Measurements from ENCODE around the gene UBA3. TPM values are rescaled to one million over a fixed set of nuclear protein-coding genes. Genes with fewer than 3 reads are reported as not detected.

UBA3 gene
- total and polyA plus RNA-seq, 10 of the 15 experiments (the other 5 are each of a cell fraction or from before 2014, with no cell fraction given) = 72.9 to 131 (median 102) TPM

- DNase-seq (ENCODE audit: low read depth, low spot score) (no peak), FAIRE-seq (no peak), ATAC-seq (no peak)
- Histone ChIP-seq H4K20me1 (ENCODE audit: control insufficient read depth, insufficient read depth) (peaks cover 4% of the 10 kb centered on the region; the same call in 1 of the 2 replicates), H3K36me3 (ENCODE audit: control insufficient read depth in 2 of 2, insufficient read depth in 2 of 2, low read length in 1 of 2) (peaks cover 4 to 27% of the 10 kb centered on the region in 2 experiments), H3K4me2 (ENCODE audit: control insufficient read depth, insufficient read depth) (no peak overlapping the region), H3K4me1 (ENCODE audit: control insufficient read depth, insufficient read depth, low read length) (no peaks in the 10 kb centered on the region), H3K27me3 (replicated peaks in 1 of 2; ENCODE audit: control insufficient read depth in 2 of 2, insufficient read depth in 2 of 2, low read length in 1 of 2) (no peaks in the 10 kb centered on the region), H3K4me3 (no peak overlapping the region), H3K9me3 (replicated peaks; ENCODE audit: control insufficient read depth, insufficient read depth, low read length) (no peaks in the 10 kb centered on the region), H3K79me2 (ENCODE audit: control insufficient read depth, insufficient read depth, low read length) (peaks cover 2% of the 10 kb centered on the region), H3K9ac (ENCODE audit: control insufficient read depth, insufficient read depth, low read length) (no peak overlapping the region), H3K27ac (ENCODE audit: control insufficient read depth, insufficient read depth) (no peak overlapping the region), H2AFZ (ENCODE audit: control insufficient read depth, low read depth, low read length) (no peak overlapping the region)
- TF ChIP-seq RAD51 (IDR thresholded peaks at IDR 0.05) = no peak
- TF ChIP-seq ASH2L (IDR thresholded peaks at IDR 0.05; ENCODE audit: borderline replicate concordance, low read depth) = no peak
- TF ChIP-seq E4F1 (IDR thresholded peaks at IDR 0.05; ENCODE audit: borderline replicate concordance, partially characterized antibody) = no peak
- TF ChIP-seq EP300 (IDR thresholded peaks at IDR 0.05; ENCODE audit: borderline replicate concordance in 1 of 2, control insufficient read depth in 1 of 2, low read depth in 2 of 2, low read length in 2 of 2) = no peak
- TF ChIP-seq RFX5 (IDR thresholded peaks at IDR 0.05; ENCODE audit: low read depth, low read length) = no peak
- no peak for TF ChIP-seq FOXM1 (IDR thresholded peaks at IDR 0.05; ENCODE audit: low read depth, low read length)
- no peak for TF ChIP-seq SMAD5 (IDR thresholded peaks at IDR 0.05; ENCODE audit: low read depth)
- TF ChIP-seq POLR2AphosphoS5 (IDR thresholded peaks at IDR 0.05; ENCODE audit: low read length) = no peak
- no peak for TF ChIP-seq SRF (IDR thresholded peaks at IDR 0.05; ENCODE audit: low read depth in 2 of 2, low read length in 2 of 2)
- TF ChIP-seq SREBF2 (IDR thresholded peaks at IDR 0.05; ENCODE audit: low read length) = no peak
- TF ChIP-seq SMARCA5 (IDR thresholded peaks at IDR 0.05) = no peak
- no peak for TF ChIP-seq KAT2A (conservative IDR thresholded peaks at IDR 0.05; ENCODE audit: control insufficient read depth, low read depth, low read length)
- no peak for TF ChIP-seq CBX5 (IDR thresholded peaks at IDR 0.05; ENCODE audit: low read depth)
- no peak for TF ChIP-seq STAT3 (IDR thresholded peaks at IDR 0.05; ENCODE audit: low read depth, low read length)
- TF ChIP-seq, protein P1, sequence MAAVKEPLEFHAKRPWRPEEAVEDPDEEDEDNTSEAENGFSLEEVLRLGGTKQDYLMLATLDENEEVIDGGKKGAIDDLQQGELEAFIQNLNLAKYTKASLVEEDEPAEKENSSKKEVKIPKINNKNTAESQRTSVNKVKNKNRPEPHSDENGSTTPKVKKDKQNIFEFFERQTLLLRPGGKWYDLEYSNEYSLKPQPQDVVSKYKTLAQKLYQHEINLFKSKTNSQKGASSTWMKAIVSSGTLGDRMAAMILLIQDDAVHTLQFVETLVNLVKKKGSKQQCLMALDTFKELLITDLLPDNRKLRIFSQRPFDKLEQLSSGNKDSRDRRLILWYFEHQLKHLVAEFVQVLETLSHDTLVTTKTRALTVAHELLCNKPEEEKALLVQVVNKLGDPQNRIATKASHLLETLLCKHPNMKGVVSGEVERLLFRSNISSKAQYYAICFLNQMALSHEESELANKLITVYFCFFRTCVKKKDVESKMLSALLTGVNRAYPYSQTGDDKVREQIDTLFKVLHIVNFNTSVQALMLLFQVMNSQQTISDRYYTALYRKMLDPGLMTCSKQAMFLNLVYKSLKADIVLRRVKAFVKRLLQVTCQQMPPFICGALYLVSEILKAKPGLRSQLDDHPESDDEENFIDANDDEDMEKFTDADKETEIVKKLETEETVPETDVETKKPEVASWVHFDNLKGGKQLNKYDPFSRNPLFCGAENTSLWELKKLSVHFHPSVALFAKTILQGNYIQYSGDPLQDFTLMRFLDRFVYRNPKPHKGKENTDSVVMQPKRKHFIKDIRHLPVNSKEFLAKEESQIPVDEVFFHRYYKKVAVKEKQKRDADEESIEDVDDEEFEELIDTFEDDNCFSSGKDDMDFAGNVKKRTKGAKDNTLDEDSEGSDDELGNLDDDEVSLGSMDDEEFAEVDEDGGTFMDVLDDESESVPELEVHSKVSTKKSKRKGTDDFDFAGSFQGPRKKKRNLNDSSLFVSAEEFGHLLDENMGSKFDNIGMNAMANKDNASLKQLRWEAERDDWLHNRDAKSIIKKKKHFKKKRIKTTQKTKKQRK (IDR thresholded peaks at IDR 0.05; ENCODE audit: low read depth, low read length) = no peak
- ChIA-PET POLR2A (no interaction called here), RAD21 (ENCODE audit: unreplicated experiment) (interaction anchor here (1.3 kb wide), 1 partner anchor 59 kb away, joined by 3 read pairs; no protein-coding TSS in a partner anchor), SMC1A (ENCODE audit: uncharacterized antibody, unreplicated experiment) (interaction anchor here (1.2 to 3.4 kb wide), 5 partner anchors 13 to 53 kb away, joined by 3 to 14 read pairs (median 3); partner anchors contain the start of gene TMF1), CTCF (interaction anchor here (0.6 to 3.4 kb wide), 3 partner anchors 15 to 81 kb away, joined by 4 to 21 read pairs (median 5); no protein-coding TSS in a partner anchor)
- in situ Hi-C loops (cut with MboI) = no loop called here
- no TSS peak for BruUV-seq (replicated peaks)
- intact Hi-C loops (cut with micrococcal nuclease; ENCODE audit: unreplicated experiment) = no loop called here
- over 99% methylated on average over 8 of the region's 8 CpGs for WGBS (ENCODE audit: insufficient coverage, insufficient replicate concordance, low lambda C conversion rate, missing lambda C conversion rate)
Measured at GRCh38 chr3:69104586-69104985, 24.4 kb upstream of the UBA3 start.
